HepG2 (cell line): ENCODE measurements around the gene HOXA7. TPM values are rescaled to one million over a fixed set of nuclear protein-coding genes. Genes with fewer than 3 reads are reported as not detected.

Experiments
- CREM ChIP-seq, 2 experiments: sonication (generic) in 1 of 2; formaldehyde crosslinking in 1 of 2; IDR thresholded peaks; 2 replicates each; pipeline versions ENCODE4 v1.4.0 to v1.6.1; 2016 to 2020; ENCODE audit warnings: antibody characterized with exemption in 1 of 2, mild to moderate bottlenecking in 1 of 2, missing genetic modification reagents in 1 of 2
- ELF3 ChIP-seq: IDR thresholded peaks from 2 replicates; pipeline ENCODE4 v1.6.1; 2016; ENCODE audit warnings: missing genetic modification reagents, missing compliant biosample characterization
- FOXK2 ChIP-seq: fragments of 450-650 bp; IDR thresholded peaks from 2 replicates; pipeline ENCODE4 v1.6.1; 2016
- HDAC1 ChIP-seq: sonication (generic); formaldehyde crosslinking; IDR thresholded peaks from 2 replicates; pipeline ENCODE4 v1.5.1; 2020; ENCODE audit warnings: mild to moderate bottlenecking, missing genetic modification reagents
- HNRNPK ChIP-seq: fragments of 200-400 bp; formaldehyde crosslinking; IDR thresholded peaks from 2 replicates; pipeline ENCODE4 v1.6.1; 2018; ENCODE audit warnings: low read length, low read depth, moderate library complexity, mild to moderate bottlenecking; ENCODE audit not compliant: poor library complexity, severe bottlenecking
- MEIS1 ChIP-seq: sonication (generic); formaldehyde crosslinking; IDR thresholded peaks from 2 replicates; pipeline ENCODE4 v1.9.0; 2021; ENCODE audit warnings: mild to moderate bottlenecking, missing genetic modification reagents, moderate library complexity, borderline replicate concordance
- NPAS2 ChIP-seq: sonication (generic); formaldehyde crosslinking; IDR thresholded peaks from 2 replicates; pipeline ENCODE4 v1.8.0; 2022; ENCODE audit warnings: mild to moderate bottlenecking, missing genetic modification reagents, borderline replicate concordance
- RELA ChIP-seq: sonication (generic); formaldehyde crosslinking; IDR thresholded peaks from 2 replicates; pipeline ENCODE4 v1.4.0; 2020; ENCODE audit warnings: missing genetic modification reagents
- SNAPC2 ChIP-seq: sonication (generic); formaldehyde crosslinking; IDR thresholded peaks from 2 replicates; pipeline ENCODE4 v1.8.1; 2022; ENCODE audit warnings: mild to moderate bottlenecking, missing genetic modification reagents
- ZFP82 ChIP-seq: sonication (generic); formaldehyde crosslinking; IDR thresholded peaks from 2 replicates; pipeline ENCODE4 v1.5.1; 2020; ENCODE audit warnings: mild to moderate bottlenecking, missing genetic modification reagents, borderline replicate concordance
- ZNF230 ChIP-seq: sonication (generic); formaldehyde crosslinking; IDR thresholded peaks from 2 replicates; pipeline ENCODE4 v1.4.0; 2020; ENCODE audit warnings: mild to moderate bottlenecking, missing genetic modification reagents
- ZNF263 ChIP-seq: sonication (generic); formaldehyde crosslinking; IDR thresholded peaks from 2 replicates; pipeline ENCODE4 v1.4.0; 2020; ENCODE audit warnings: missing genetic modification reagents
- ZNF350 ChIP-seq: sonication (generic); formaldehyde crosslinking; IDR thresholded peaks from 2 replicates; pipeline ENCODE4 v1.4.0; 2020; ENCODE audit warnings: mild to moderate bottlenecking, low read depth, missing genetic modification reagents, borderline replicate concordance
- ZNF616 ChIP-seq: sonication (generic); formaldehyde crosslinking; IDR thresholded peaks from 2 replicates; pipeline ENCODE4 v1.5.0; 2020; ENCODE audit warnings: low read depth, mild to moderate bottlenecking, missing genetic modification reagents
- polyA plus RNA-seq, 8 experiments: library from polyadenylated mRNA; depleted of rRNA in 3 of 8; stranded (reverse) in 7 of 8; unstranded in 1 of 8; fragments of >200 nt; fragmentation: Illumina TruSeq in 4 of 8; extraction: Trizol in 4 of 8; gene quantifications; 2 replicates each; pipeline versions ENCODE4 v1.2.1 to v1.2.3, GENCODE V29; 2011 to 2016; ENCODE audit warnings: low read depth in 4 of 8, missing spikeins in 1 of 8, mixed read lengths in 1 of 8; ENCODE audit not compliant: insufficient read depth in 1 of 8
- total RNA-seq, 5 experiments: library from RNA; depleted of rRNA; stranded (reverse); fragments of >200 nt; fragmentation: Illumina TruSeq; extraction: Trizol; gene quantifications; 2 replicates each; pipeline ENCODE4 v1.2.3, GENCODE V29; 2016; ENCODE audit warnings: low read depth in 1 of 5
- TF ChIP-seq, protein P1 (sequence below): sonication (generic); formaldehyde crosslinking; conservative IDR thresholded peaks from 2 replicates; pipeline ENCODE4 v1.8.1; 2023; ENCODE audit warnings: missing genetic modification reagents
- TF ChIP-seq, protein P2 (sequence below): sonication (generic); formaldehyde crosslinking; IDR thresholded peaks from 2 replicates; pipeline ENCODE4 v1.5.0; 2020; ENCODE audit warnings: missing genetic modification reagents
- TF ChIP-seq, protein P3 (sequence below): sonication (generic); formaldehyde crosslinking; IDR thresholded peaks from 2 replicates; pipeline ENCODE4 v1.4.0; 2020; ENCODE audit warnings: mild to moderate bottlenecking, missing genetic modification reagents
- TF ChIP-seq, protein P4 (sequence below): sonication (generic); formaldehyde crosslinking; IDR thresholded peaks from 2 replicates; pipeline ENCODE4 v1.8.1; 2023; ENCODE audit warnings: mild to moderate bottlenecking, moderate library complexity, missing genetic modification reagents
- TF ChIP-seq, protein P5 (sequence below), 2 experiments: IDR thresholded peaks; 2 replicates each; pipeline ENCODE4 v1.6.1; 2011 to 2012; ENCODE audit warnings: low read length in 2 of 2, borderline replicate concordance in 1 of 2, low read depth in 1 of 2, mild to moderate bottlenecking in 1 of 2, moderate library complexity in 1 of 2

The HOXA7 gene
- total and polyA plus RNA-seq, 2 of the 13 experiments (the other 11 are each of a cell fraction or from before 2014, with no cell fraction given) = 0.05 TPM; not detected in 1

DNA sequence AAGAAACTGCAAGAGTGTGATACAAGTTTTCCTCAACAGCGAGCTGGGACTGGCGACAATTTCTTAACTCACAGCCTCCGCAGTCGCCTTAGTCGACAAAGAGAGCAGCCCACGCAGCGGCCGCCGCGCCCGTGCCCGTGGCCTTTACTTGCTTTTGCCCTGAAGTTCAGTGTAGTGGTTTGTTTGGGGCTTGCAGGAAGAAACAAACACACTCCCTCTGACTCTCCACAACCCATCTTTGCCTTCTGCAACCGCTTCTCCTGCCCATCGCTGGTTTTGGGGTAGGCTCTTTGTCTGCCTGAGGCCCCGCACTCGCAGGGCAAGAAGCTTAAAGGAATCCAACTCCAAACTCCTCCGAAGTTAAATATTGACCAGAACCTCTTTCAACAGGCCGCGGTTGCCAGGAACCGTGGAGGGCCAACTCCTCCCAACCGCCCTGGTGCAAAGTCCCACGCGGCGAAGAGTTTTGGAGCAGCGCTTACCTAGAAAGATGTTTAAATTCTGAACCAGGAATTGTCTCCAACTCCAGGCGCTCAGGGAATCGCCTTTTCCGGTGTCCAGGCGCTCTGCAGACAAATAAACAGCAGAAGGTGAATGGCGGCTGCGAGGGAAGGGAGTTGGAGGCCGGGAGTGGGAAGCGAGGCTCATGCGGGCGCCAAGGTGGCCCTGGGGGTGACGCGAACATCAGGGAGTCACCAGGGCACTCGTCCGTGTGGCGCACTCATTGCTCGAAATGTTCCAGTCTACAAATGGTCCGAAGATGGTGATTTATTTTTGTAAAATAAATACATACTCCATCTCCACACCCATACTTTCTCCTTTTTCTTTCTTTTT is 34.2 kb downstream of the HOXA7 start (continued):
- TF ChIP-seq, protein P1, sequence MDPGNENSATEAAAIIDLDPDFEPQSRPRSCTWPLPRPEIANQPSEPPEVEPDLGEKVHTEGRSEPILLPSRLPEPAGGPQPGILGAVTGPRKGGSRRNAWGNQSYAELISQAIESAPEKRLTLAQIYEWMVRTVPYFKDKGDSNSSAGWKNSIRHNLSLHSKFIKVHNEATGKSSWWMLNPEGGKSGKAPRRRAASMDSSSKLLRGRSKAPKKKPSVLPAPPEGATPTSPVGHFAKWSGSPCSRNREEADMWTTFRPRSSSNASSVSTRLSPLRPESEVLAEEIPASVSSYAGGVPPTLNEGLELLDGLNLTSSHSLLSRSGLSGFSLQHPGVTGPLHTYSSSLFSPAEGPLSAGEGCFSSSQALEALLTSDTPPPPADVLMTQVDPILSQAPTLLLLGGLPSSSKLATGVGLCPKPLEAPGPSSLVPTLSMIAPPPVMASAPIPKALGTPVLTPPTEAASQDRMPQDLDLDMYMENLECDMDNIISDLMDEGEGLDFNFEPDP (CRISPR knock-in tag) = no peak
- 0 out of 2 replicates have a peak, but pooled peaks have one; percentile 68 for TF ChIP-seq ZNF350 (CRISPR knock-in tag)
- TF ChIP-seq CREM (IDR thresholded peaks at IDR 0.05) = peak; percentile 73
- no peak for TF ChIP-seq CREM (CRISPR knock-in tag; IDR thresholded peaks at IDR 0.05)
- TF ChIP-seq, protein P2, sequence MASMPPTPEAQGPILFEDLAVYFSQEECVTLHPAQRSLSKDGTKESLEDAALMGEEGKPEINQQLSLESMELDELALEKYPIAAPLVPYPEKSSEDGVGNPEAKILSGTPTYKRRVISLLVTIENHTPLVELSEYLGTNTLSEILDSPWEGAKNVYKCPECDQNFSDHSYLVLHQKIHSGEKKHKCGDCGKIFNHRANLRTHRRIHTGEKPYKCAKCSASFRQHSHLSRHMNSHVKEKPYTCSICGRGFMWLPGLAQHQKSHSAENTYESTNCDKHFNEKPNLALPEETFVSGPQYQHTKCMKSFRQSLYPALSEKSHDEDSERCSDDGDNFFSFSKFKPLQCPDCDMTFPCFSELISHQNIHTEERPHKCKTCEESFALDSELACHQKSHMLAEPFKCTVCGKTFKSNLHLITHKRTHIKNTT (CRISPR knock-in tag) = no peak
- TF ChIP-seq ZFP82 (CRISPR knock-in tag) = no peak
- TF ChIP-seq ZNF230 (CRISPR knock-in tag) = peak; percentile 72; the same call in 1 of the 2 replicates
- no peak for TF ChIP-seq HNRNPK
- TF ChIP-seq RELA (CRISPR knock-in tag) = no peak
- no peak for TF ChIP-seq ZNF263 (CRISPR knock-in tag)
- no peak for TF ChIP-seq FOXK2
- TF ChIP-seq, protein P3, sequence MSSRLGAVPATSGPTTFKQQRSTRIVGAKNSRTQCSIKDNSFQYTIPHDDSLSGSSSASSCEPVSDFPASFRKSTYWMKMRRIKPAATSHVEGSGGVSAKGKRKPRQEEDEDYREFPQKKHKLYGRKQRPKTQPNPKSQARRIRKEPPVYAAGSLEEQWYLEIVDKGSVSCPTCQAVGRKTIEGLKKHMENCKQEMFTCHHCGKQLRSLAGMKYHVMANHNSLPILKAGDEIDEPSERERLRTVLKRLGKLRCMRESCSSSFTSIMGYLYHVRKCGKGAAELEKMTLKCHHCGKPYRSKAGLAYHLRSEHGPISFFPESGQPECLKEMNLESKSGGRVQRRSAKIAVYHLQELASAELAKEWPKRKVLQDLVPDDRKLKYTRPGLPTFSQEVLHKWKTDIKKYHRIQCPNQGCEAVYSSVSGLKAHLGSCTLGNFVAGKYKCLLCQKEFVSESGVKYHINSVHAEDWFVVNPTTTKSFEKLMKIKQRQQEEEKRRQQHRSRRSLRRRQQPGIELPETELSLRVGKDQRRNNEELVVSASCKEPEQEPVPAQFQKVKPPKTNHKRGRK (CRISPR knock-in tag) = no peak
- peak; percentile 71 for TF ChIP-seq HDAC1 (CRISPR knock-in tag)
- TF ChIP-seq, protein P4, sequence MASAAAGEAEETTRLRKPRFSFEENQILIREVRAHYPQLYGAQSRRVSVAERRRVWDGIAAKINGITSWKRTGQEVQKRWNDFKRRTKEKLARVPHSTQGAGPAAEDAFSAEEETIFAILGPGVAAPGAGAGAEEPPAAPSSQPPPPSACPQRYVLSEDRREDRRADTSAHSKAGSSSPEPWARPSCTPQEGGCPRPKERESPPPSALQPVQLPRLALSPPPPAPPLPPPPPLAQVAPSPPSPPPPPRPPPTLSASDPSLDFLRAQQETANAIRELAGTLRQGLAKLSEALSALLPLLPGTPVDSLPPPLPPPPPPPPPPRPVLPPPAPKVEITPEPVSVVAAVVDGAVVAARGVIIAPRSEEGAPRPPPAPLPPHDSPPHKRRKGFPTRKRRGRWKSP = peak; percentile 88; the same call in 1 of the 2 replicates
- peak; percentile 43; the same call in 1 of the 2 replicates for TF ChIP-seq ELF3 (CRISPR knock-in tag)
- TF ChIP-seq, protein P5, sequence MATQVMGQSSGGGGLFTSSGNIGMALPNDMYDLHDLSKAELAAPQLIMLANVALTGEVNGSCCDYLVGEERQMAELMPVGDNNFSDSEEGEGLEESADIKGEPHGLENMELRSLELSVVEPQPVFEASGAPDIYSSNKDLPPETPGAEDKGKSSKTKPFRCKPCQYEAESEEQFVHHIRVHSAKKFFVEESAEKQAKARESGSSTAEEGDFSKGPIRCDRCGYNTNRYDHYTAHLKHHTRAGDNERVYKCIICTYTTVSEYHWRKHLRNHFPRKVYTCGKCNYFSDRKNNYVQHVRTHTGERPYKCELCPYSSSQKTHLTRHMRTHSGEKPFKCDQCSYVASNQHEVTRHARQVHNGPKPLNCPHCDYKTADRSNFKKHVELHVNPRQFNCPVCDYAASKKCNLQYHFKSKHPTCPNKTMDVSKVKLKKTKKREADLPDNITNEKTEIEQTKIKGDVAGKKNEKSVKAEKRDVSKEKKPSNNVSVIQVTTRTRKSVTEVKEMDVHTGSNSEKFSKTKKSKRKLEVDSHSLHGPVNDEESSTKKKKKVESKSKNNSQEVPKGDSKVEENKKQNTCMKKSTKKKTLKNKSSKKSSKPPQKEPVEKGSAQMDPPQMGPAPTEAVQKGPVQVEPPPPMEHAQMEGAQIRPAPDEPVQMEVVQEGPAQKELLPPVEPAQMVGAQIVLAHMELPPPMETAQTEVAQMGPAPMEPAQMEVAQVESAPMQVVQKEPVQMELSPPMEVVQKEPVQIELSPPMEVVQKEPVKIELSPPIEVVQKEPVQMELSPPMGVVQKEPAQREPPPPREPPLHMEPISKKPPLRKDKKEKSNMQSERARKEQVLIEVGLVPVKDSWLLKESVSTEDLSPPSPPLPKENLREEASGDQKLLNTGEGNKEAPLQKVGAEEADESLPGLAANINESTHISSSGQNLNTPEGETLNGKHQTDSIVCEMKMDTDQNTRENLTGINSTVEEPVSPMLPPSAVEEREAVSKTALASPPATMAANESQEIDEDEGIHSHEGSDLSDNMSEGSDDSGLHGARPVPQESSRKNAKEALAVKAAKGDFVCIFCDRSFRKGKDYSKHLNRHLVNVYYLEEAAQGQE (IDR thresholded peaks at IDR 0.05; ENCODE audit: borderline replicate concordance in 1 of 2, low read depth in 1 of 2, low read length in 2 of 2) = peak in 1 of 2 experiments; percentile 61; a peak in 1 of 4 replicates
- no peak for TF ChIP-seq ZNF616 (CRISPR knock-in tag)
- TF ChIP-seq NPAS2 (CRISPR knock-in tag) = no peak
- TF ChIP-seq SNAPC2 = 0 out of 2 replicates have a peak, but pooled peaks have one; percentile 69
- no peak; the same call in 1 of the 2 replicates for TF ChIP-seq MEIS1 (CRISPR knock-in tag)
